ENCODE data around the gene ZNF221.

- TF ChIP-seq CTCF (IDR thresholded peaks at IDR 0.05) (no peak), POLR2A (IDR thresholded peaks at IDR 0.05) (no peak)
Measured at GRCh38 chr19:43934055-43934984, 16.7 kb upstream of the ZNF221 start.
